IPS-NIHi7 (cell line): Measurements from ENCODE around the gene SLC6A5.

Source experiments
- DNase-seq: peaks from one replicate; pipeline ENCODE4 v3.0.0; 2012; ENCODE audit warnings: mixed read lengths; ENCODE audit errors: extremely low spot score

SLC6A5 gene

DNA sequence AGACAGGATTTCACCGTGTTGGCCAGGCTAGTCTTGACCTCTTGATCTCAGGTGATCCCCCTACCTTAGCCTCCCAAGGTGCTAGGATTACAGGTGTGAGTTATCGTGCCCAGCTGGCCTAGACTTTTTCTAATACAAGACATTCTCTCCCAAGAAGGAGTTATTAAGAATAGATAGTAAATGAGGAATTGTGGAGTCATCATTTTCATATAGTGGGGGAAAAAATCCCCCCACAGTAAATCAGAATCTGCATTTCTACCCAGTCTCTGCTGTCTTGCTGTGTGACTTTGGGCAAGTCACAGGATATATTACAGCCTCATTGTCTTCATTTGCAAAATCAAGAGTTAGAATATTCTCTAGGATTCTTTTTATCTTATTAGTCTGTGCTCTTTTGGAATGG is 21.6 kb downstream of the SLC6A5 start:
- DNase-seq: no peak

DNA sequence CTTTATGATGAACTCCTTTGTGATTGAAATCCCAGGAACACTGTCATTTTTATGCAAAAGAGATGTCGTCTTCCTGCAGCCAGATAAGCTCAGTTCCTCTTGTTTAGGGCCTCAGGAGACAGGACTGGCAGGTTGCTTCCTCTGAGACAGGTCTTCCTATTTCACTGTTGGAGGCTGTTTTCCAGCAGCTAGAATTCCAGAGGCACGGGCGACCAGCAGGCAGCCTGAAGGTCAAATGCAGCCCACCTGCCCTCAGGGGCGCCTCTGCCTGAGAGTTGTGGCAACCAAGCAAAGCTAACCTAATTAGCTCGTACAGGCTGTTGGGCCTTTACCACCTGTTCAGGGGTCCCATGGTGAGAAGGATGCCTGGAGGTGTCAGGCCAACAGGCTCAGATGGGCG is 22.3 kb downstream of the SLC6A5 start:
- peak; percentile 64 for DNase-seq

DNA sequence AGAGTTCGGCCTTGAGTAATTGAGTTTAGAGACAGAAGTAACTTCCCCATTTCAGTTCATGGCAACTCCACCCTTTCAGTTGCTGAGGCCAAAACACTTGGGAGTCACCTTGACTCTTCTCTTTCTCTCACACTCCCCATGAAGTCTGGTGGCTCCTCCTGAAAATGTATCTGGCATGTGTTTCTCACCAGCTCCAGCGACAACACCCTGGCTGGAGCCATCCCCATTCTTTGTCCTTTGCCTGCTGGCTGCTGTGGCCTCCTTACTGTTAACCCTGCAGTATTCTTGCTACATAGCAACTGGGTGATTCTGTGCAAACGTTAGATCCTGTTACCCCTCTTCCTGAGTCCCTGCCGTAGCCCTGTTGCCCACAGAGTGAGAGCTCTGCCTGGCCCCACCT is 23.8 kb downstream of the SLC6A5 start:
- DNase-seq: no peak

DNA sequence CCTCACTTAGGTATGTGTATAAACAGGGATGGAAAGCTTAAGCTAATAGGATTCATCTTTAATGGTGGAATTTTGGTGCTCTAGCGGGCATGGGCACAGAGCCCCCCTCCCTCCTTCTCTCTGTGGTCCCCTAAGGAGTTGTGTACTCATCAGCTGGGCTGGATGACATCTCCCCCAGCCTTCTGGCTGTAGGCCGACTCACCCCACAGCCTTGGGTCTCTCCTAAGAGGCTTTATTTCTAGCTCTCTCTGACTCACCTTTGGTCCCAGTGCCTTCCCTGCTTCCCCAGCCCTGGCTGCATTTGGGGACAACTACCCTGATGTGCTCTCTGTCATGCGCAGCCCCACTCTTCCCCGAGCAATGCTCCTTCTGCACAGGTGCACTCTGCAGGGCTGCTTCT is 26.9 kb downstream of the SLC6A5 start:
- no peak for DNase-seq

DNA sequence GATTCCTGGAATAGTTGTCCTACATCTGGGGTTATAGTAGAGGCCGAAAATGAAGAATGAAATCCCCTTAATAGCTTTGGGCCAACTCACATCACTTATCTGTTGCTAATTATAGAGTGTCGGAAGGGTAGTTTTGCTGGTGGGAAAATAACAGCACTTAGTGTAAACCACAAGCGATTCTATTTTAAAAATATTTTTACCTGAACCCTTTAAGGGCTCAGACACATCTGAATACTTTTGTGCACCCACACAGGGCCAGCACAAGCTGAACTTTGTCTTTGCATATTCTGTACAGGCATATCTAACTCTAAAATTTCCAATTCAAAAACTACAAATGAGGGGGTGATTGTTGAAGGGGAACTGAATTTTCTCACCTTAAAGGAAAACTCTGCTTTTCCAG is 27.6 kb downstream of the SLC6A5 start:
- DNase-seq: no peak

DNA sequence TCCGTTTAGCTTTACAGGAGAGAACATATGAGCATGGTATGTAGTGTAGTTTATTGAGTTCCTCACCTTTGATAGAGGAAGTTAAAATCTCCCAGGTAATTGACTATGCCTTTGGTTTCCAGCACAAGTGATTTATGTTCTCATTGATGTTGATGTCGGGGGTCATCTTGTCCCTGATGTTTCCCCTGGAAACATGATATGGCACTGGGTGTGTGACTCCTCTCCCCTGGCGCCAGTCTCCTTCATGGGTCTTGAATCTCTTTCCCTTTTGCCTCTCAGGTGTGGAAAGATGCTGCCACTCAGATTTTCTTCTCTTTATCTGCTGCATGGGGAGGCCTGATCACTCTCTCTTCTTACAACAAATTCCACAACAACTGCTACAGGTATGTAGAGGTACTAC is 28.3 kb downstream of the SLC6A5 start:
- DNase-seq: no peak

DNA sequence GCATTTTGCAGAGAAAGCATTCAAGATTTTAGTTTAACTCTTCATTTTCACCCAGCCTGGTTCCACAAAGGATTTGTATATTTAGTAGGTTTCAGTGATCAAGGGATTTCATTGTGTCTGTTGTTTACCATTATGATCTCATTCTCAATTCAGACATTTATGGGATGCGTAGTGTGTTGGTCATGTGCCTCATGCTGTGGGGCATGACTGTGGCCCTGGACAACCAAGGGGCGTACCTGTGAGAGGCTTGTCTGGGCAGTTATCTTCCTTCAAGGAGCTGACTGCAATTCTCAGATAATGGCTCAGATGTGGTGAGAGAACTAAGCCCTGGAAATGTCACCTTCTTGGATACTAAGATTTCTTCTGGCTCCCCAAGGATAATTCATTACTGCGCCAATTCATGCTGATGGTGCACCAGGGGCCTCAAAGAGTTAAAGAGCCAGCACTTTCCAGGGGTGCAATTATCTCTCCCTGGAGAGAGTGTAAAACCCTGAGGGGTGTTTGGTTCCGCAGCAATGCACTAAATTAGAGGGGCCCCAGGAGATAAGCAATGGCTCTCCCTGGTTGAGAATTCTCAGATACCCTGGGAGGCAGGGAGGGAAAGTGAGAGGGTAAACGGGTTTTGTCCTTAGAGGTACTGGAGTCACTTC is 32.2 kb downstream of the SLC6A5 start:
- peak; percentile 22 for DNase-seq

DNA sequence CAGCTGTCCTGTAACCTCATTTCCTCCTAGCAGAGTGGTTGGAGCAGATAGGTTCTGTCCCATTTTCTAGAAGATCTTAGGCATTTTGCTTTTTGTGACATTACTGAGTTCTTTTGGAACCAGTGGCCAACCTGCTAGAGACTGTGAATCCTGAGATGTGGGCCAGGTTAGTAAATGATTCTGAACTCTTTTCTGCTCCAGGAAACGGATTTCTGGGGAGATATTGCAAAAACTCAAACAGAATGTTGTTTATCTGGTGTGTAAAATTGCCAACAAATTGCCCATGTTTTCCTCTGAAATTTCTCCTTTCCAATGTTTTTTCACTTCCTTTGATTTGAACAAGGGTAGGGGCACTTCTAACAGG is 32.7 kb downstream of the SLC6A5 start:
- DNase-seq: no peak

DNA sequence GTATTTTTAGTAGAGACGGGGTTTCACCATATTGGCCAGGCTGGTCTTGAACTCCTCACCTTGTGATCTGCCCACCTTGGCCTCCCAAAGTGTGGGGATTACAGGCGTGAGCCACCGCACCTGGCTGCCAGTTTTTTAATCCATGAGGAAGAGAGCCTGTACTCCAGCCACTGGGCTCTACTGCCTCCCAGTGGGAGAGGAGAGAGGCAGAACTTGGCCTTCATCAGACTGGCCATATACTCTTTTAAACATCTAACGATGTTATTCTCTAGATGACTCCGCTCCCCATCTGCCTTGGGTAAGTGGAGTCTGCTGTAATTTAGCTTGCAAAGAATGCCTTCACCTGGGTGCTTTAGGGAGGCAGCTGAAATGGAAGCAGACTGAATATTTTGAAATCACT is 34.6 kb downstream of the SLC6A5 start:
- DNase-seq: peak; percentile 44

DNA sequence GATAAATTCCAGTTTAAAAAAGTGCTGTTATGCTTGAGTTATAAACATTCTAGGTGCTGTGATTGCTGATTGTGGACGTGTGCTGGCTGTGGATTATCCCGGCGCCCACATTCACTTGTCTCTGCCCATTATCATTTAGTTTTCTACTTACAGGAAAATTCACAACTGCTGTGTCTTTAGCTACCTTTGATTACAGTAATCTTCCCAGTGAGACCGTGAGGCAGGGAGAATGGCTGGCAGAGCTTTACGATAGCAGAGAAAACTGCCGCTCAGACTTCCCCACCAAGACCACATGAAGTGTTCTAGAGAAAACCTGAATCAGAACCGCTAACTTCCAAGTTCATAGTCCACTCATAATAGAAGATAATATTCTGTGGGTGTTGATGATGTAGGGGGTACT is 35.4 kb downstream of the SLC6A5 start:
- no peak for DNase-seq

DNA sequence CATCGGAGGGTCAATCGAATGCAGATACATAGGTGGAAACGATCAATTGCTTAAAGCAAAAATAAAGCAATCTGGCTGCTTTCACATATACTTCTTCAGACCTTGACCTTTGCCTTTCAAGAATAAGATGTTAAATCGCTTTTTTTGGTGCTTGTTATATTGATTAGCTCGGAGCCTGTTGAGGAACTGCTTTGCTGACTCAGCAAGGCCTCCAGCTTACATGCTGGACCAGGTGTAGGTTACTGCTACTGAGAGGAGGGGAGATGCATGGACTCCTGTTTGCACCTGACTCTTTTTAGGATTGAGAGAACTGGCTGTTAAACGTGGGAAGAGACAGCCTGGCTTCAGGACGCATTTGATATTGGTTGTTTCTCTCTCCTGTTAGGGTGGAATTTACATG is 38.7 kb downstream of the SLC6A5 start:
- DNase-seq: no peak

DNA sequence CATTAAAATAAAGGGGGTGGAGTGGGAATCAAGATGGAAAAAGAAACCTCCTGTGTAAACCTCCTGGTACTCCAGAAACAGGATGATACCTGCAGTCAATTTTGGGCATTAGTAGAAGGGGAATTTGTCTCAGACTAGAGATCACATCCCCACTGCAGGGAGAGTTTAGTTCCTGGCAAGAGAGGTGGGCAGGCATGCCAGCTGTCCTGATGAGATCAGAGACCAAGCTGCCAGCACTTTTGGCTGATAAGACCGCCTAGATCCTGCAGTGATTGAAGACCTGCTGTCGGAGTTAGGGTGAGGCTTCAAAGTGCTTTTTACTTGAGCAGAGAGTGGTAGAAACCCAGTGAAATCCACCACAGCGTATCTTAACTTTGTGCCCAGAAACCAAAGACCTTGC is 40.3 kb downstream of the SLC6A5 start:
- DNase-seq: no peak

DNA sequence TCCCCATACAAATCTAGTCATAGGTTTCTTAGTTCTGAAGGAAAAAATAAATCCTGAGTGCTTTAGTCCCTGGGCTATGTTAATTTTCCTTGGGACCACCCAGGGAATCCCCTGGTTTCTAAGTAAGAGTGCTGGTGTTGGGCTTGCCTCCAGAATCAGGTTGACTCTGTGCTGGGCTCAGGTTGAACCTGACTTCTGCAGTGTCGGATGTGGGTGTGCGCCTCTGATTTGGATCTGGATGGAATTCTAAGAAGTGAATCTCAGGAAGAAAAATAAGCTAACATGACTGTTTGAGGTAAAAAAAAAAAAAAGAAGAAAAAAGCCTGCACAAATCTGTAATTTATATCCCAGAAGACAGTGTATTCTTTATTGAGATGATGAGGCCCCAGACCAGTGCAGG is 41.0 kb downstream of the SLC6A5 start:
- no peak for DNase-seq

DNA sequence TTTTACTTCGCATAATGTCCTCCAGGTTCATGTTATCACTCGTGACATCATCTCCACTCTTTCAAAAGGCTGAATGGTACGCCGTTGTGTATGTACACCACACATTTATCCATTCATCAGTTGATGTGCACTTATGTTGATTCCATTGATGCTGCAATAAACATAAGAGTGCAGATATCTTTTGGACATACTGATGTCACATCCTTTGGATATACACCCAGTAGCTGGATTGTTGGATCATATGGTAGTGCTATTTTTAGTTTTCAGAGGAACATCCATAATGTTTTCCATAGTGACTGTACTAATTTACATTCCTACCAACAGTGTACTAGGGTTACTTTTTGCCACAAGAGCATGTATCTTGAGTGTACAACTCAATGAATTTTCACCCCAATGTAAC is 45.0 kb downstream of the SLC6A5 start:
- no peak for DNase-seq

DNA sequence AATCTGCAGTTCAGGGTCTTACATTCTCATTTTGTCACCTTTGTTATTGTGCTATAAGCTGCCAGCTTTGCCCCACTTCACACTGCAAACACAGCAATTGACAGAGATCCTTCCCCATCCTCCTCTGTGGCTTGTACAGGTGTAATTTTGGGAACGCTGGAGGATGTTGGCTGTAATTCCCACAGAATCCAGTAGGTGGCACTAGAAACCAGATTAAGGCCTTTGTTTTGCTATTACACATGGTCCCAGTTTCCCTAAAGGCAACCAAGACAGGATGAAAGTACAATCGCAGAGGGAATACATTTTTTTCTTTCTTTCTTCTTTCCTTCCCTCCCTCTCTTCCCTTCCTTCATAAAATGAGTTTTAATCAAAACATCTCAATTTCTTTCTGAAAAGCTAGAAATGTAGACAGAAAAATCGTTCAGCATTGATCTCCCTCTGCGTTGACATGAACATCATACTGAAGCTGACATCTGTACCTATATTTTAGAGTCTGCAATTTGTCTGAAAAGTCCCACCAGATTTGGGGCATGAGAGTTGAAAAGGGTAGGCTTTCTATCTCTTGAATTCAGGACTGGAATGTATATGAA is 48.7 kb downstream of the SLC6A5 start:
- DNase-seq: peak; percentile 81

DNA sequence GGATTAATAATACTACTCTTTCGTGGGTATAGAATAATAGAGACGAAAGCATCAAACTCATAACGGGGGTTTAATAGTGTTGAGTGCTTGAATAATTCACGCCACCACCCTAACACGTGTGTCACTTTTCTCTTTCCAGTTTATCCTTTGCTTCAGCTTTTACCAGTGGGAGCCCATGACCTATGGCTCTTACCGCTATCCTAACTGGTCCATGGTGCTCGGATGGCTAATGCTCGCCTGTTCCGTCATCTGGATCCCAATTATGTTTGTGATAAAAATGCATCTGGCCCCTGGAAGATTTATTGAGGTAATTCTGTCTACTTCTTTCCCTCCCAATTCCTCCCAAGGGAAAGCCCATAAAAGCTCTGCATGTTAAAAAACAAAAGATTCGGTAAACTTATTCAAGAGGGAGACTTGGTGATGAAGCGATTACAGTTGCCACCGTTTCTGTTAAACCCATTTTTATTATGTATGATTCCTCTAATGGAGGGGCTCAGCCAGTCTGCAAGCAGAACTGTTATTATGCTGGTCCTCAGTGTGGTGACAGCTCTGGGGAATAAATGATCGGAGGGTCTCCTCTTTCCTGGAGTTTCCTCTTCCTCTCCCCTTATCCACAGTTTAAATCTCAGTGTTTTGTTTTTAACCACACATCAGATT is 52.9 kb downstream of the SLC6A5 start:
- no peak for DNase-seq

DNA sequence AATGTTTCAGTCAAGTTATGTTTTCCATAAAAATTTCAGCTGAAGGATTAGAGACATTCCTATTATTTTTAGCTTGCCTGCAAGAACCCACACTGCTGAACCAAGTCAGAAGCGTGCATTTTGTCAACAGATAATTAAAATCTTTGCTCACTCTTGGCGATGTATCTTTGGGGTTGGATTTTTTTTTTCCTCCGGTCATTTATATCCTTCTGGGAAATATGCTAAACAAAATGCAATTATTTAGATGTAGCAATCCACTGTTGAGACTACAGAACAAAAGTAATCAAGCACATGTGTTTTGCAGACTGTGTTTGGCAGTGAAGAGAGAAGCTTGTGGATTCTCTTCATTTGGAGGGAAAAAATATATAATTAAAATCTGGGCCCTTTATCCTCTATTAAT is 54.6 kb downstream of the SLC6A5 start:
- DNase-seq: no peak

DNA sequence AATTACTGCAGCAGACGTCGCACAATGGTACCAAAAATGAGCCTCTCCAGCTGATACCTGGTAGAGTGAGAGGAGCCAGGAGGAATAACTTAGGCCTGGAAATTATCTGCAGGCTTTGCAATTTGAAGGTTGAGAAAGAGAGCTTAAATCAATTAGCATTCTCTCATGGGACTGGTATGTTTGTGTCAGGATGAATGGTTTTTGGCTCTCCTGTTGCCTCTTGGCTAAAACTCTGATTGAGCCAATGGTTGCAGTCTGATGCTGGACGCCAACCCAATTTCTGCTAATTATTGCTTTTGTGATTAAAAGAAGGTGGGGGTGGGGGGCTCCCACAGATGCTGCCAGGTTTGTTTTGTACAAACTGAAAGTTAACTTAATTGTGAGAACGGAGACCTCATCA is 57.5 kb downstream of the SLC6A5 start:
- no peak for DNase-seq

DNA sequence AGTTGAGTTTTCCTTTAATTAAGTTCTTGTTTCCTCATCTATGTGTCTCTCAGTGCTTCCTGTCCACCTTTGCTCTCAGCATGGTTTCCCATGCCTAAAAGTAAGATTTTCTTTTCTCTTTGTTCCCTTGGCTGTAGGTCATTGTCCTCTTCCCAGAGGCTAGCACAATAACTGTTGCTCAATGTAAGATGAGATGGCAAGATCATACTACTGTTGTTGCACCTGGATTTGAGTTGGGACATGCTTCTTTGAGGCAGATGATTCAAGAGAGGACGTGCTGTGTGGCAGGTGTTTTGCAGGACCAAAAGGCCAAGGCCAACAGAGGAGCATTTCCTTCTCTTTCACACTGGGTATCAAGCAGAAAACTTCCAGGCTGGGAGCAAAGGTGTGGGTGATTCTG is 58.7 kb downstream of the SLC6A5 start:
- DNase-seq: no peak

DNA sequence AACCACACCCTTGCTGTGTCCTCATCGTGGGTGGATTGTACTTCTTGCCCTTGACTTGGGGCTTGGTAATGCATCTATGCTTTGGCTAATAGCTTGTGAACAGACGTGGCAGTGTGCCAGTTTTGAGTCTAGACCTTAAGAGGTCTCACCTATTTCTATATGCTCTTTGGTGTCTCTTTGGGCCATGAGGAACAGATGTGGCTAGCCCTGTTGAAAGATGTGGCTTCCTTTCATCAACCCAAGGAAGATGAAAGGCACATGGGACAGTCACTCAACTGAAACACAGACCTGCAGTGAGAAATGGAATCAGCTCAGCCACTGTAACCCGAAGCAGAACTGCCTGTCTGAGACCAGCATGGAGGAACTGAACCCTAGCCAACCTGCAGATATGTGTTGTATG is 62.0 kb downstream of the SLC6A5 start:
- no peak for DNase-seq

DNA sequence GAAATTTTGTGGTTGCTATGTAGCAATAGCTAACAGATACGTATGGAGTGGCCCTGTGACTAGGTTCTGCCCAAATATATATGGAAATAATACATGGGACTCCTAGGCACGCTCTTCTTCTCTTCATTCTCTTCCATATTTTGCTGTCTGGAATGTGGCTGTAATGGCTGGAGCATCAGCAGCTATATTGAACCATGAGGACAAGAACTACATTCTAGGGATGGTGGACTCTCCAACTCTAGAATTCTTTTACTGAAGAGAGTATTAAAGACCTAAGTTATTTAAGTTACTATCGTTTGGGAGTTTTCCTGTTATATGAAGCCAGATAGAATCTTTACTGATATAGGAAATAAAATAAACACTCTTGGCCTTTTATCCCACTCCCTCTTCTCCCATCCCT is 62.4 kb downstream of the SLC6A5 start:
- no peak for DNase-seq

DNA sequence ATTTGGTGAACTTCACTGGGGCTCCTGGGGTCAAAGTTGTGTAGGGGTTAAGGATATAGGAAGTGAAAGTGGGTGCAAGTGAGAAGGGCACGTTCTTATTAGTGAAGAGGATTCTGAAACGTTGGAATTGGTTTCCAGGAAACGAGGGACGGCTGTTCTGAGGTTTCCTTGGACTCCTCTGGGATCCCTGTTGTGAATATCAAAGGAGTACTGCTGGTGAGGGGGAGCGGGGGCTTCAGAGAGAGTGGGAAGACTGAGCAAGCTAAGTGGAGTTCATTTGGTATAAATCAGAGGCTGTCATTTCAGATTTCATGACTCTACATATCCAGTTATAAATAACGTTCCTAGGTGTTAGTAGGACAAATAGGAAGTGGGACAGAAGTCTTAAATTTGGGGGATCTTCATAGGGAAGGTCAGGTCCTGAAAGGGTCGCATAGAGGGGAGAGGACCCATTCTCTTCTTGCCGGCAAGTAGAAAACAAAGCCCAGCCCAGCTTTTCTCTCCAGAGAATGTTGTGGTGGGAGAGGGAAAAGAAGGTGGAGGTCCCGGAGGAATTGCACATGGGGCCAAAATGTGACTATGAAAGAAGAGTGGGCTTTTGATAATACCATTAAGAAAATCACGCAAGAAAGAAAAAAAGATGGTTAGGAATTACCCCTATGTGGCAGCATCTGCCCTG is 68.9 kb downstream of the SLC6A5 start:
- no peak for DNase-seq
